Heart right ventricle (tissue), 16 donors: ENCODE results near the gene CREB3L4. TPM values are rescaled to one million over a fixed set of nuclear protein-coding genes. Genes with fewer than 3 reads are reported as not detected.
A peak's percentile ranks its signal among the peaks of the same experiment; 100 is the strongest.

Source experiments
- ATAC-seq, 8 donors: fragments of 200-7000 bp; cut with Tn5 transposase; one replicate each; pipeline ENCODE4 v1.9.1; 2020; ENCODE audit warnings: mild to moderate bottlenecking in 8 of 8, moderate library complexity in 8 of 8, moderate number of reproducible peaks in 1 of 8
- DNase-seq, 2 donors: peaks; one replicate each; pipeline ENCODE4 v3.0.0-alpha.2; 2020
- H3K27ac ChIP-seq, 10 donors: fragments of 200-600 bp; sonication (generic) in 2 of 10; one replicate each; pipeline versions ENCODE4 v1.5.0 to v1.8.0; 2020 to 2022; ENCODE audit warnings: mild to moderate bottlenecking in 3 of 10
- H3K27me3 ChIP-seq, 7 donors: fragments of 200-600 bp; one replicate each; pipeline ENCODE4 v1.8.0; 2021 to 2022; ENCODE audit warnings: mild to moderate bottlenecking in 2 of 7
- H3K36me3 ChIP-seq, 9 donors: fragments of 200-600 bp; sonication (generic) in 1 of 9; one replicate each; pipeline versions ENCODE4 v1.5.0 to v1.8.0; 2020 to 2022; ENCODE audit warnings: mild to moderate bottlenecking in 2 of 9
- H3K4me1 ChIP-seq, 9 donors: fragments of 200-600 bp; sonication (generic) in 1 of 9; one replicate each; pipeline versions ENCODE4 v1.5.0 to v1.8.0; 2020 to 2022; ENCODE audit warnings: mild to moderate bottlenecking in 4 of 9
- H3K4me3 ChIP-seq, 10 donors: fragments of 200-600 bp; sonication (generic) in 2 of 10; one replicate each; pipeline versions ENCODE4 v1.5.0 to v1.8.0; 2020 to 2022; ENCODE audit warnings: mild to moderate bottlenecking in 7 of 10, moderate library complexity in 2 of 10
- H3K9me3 ChIP-seq, 11 donors: fragments of 200-600 bp in 10 of 11; sonication (generic) in 2 of 11; one replicate each; pipeline versions ENCODE4 v1.5.0 to v1.8.0; 2013 to 2022; ENCODE audit warnings: mild to moderate bottlenecking in 2 of 11, control low read depth in 1 of 11, moderate library complexity in 1 of 11
- CTCF ChIP-seq, 9 donors: fragments of 200-600 bp; sonication (generic) in 2 of 9; IDR thresholded peaks; one replicate each; pipeline versions ENCODE4 v1.5.0 to v1.8.0; 2021 to 2022; ENCODE audit warnings: antibody characterized with exemption in 9 of 9, mild to moderate bottlenecking in 5 of 9, moderate library complexity in 1 of 9
- WGBS, 2 donors: extraction: QIAGEN DNeasy Blood & Tissue Kit; methylation state at CpG; one replicate each; pipeline ENCODE4 v1.1.7; 2013; ENCODE audit warnings: inconsistent platforms in 1 of 2; 5-methylcytosine and 5-hydroxymethylcytosine counted together
- intact Hi-C, 10 donors: fragments of 100-400 bp; cut with DNase I; formaldehyde crosslinking; loops; one replicate each; pipeline versions ENCODE4 v1.11.1 to v1.14.2; 2022
- polyA plus RNA-seq, 2 donors: library from polyadenylated mRNA; stranded (reverse); fragments of 200-250 nt; gene quantifications; one replicate each; pipeline ENCODE4 v1.2.3, GENCODE V29; 2013
- total RNA-seq, 10 donors: library from RNA; stranded (reverse); fragmentation: NEBNext Ultra II Directional in 3 of 10; extraction: Animal tissue kit (Norgen Biotek cat#: 25700) in 3 of 10; gene quantifications; one replicate each; pipeline versions ENCODE4 v1.2.1 to v1.2.4, GENCODE V29; 2021 to 2023
- donor health status: Arrhythmogenic right ventricular cardiomyopathy.
- donor health status: ischemic (EF 13 %, LVEDD 7.1; RV severe dilation, severe dysfunction).
- donor health status: healthy with polysubstance abuse.
- donor health status: DM: no; HTN: yes; CAD: no.
- donor health status: DM: no; HTN: no; CAD: no.
- donor health status: ischemic (EF 25% LVEDD 6.9; RV normal size, moderate dysfunction).
- donor health status: ischemic (EF 25% LVEDD 5.7; RV mildly dilated, moderate dysfunction).
- donor health status: healthy.
- donor health status: DM: yes; HTN: yes; CAD: no.
- donor health status: Ischemic cardiomyopathy.
- donor health status: ischemic (EF 35%, LVEDD 5.7; RV mildly dilated, moderate dysfunction).
- donor health status: nonischemic (EF 11% LVEDD 7.7; RV severe dilation, severe dysfunction).
- donor health status: DM: yes; HTN: yes; CAD: no.
- donor health status: PGD.
- donor health status: ischemic (EF 29% LVEDD 5.4; RV normal size, mild dysfunction).
- donor health status: nonischemic (EF 23%, LVEDD 6.1; RV moderate dilation, normal function).

Gene CREB3L4
- total and polyA plus RNA-seq, 12 donors: 2.9 to 8.5 (median 4.6) TPM

DNA sequence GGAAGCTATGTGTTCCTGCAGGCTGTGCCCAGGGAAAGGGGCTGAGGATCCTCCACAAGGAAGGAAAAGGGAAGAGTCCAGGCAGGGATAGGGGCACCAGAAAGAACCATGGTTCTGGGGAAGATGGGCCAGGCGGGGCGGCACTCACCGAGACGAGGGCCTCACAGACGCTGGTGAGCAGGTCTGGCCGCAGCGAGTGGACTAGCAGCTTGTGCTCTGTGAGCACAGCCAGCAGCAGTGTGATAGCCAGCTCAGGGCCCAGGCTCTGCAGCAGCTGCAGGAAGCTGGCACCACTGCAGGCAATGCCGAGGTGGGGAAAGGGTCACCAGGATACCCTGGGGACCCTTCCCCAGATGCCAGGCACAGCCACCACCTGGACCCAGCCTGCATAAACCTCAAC is 26.9 kb upstream of the CREB3L4 start:
- intact Hi-C loops: loop anchor here in 3 of 10 donors (10.0 kb wide), 2 partner anchors 116 to 146 kb away; no protein-coding TSS in a partner anchor

DNA sequence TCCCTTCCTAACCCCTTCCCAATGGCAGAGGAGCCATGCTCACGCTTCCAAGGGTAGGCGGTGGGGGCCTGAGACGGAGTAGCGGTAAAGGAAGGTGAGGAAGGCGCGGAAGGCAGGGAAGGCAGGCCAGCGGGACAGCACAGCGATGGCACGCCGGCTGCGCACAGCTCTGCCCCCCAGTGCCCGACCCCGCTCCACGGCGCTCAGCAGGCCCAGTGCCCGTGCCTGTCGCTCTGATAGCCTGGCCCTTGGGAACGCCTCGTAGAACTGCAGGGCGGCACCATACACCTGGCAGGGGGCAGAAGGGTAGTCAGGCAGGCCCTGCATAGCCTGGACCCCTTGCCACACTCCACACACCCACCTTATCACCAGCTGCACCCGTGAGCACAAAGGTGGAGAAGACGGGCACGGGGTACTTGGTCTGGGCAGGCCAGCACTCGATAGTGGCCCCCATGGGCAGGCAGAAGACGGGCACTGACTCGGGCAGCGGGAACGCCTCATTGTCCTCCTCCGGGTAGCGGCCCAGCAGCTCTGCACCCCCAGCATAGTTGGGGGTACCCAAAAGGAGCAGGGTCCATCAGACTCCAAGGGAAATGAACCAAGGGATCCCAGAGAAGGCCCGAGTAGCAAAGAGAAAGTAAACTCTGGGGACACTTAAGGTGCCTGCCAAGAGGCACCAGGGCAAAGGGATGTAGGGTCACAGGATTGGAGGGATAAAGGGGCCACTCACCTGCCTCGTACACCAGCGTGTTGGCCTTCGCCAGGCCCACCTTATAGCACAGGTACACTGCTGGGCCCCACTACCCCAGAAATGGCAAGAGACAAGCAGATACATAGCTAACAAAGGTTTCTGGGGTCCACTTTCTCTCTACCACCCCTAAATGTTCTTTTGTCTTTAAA is 25.6 kb upstream of the CREB3L4 start:
- peak overlapping the region in 2 of 10 donors; percentile 53 to 100 for H3K27ac ChIP-seq

More for the DNA sequence above, 26.9 kb upstream of the CREB3L4 start:
- H3K4me1 ChIP-seq: peaks cover 2 to 35% (median 23%) of the 10 kb centered on the region in 9 donors
- no peak for TF ChIP-seq CTCF (IDR thresholded peaks at IDR 0.05)
- H3K9me3 ChIP-seq: no peaks in the 10 kb centered on the region
- 90 to 92% methylated on average over 8 of the region's 8 CpGs for WGBS, 2 donors
- H3K36me3 ChIP-seq: peaks cover 0 to 83% (median 43%) of the 10 kb centered on the region in 9 donors
- ATAC-seq (no peak), DNase-seq (peak in 1 of 2 donors; percentile 8)
- no peak overlapping the region for H3K27ac ChIP-seq
- no peak overlapping the region for H3K4me3 ChIP-seq
- H3K27me3 ChIP-seq: no peaks in the 10 kb centered on the region

GRCh38 chr1:153942766-153943549 is 24.7 kb upstream of the CREB3L4 start:
- Histone ChIP-seq H3K27me3 (no peaks in the 10 kb centered on the region), H3K4me1 (peaks cover 5 to 44% (median 30%) of the 10 kb centered on the region in 9 donors), H3K9me3 (no peaks in the 10 kb centered on the region), H3K36me3 (peaks cover 0 to 67% (median 21%) of the 10 kb centered on the region in 9 donors), H3K4me3 (peak overlapping the region in 1 of 10 donors; percentile 78), H3K27ac (peak overlapping the region in 9 of 10 donors; percentile 37 to 100 (median 97))
- peak in 1 of 2 donors; percentile 19 for DNase-seq
- no peak for TF ChIP-seq CTCF (IDR thresholded peaks at IDR 0.05)
- 73 to 82% methylated on average over 11 of the region's 11 CpGs for WGBS, 2 donors
- intact Hi-C loops: loop anchor here in 3 of 10 donors (10.0 kb wide), 2 partner anchors 118 to 148 kb away; no protein-coding TSS in a partner anchor
- no peak for ATAC-seq

More for the DNA sequence above, 25.6 kb upstream of the CREB3L4 start:
- no peaks in the 10 kb centered on the region for H3K9me3 ChIP-seq
- 92 to 95% methylated on average over 34 of the region's 34 CpGs for WGBS, 2 donors
- H3K4me1 ChIP-seq: peaks cover 5 to 40% (median 28%) of the 10 kb centered on the region in 9 donors
- DNase-seq (peak in 1 of 2 donors; percentile 9), ATAC-seq (no peak)
- peaks cover 0 to 70% (median 30%) of the 10 kb centered on the region in 9 donors for H3K36me3 ChIP-seq
- intact Hi-C loops: loop anchor here in 3 of 10 donors (10.0 kb wide), 2 partner anchors 117 to 147 kb away; no protein-coding TSS in a partner anchor
- H3K4me3 ChIP-seq: no peak overlapping the region
- no peak for TF ChIP-seq CTCF (IDR thresholded peaks at IDR 0.05)
- no peaks in the 10 kb centered on the region for H3K27me3 ChIP-seq
